Measurements from ENCODE around the gene MAP9.
"Not testable (repeated sequence)": the region's sequence is repeated elsewhere in the genome, so short reads cannot be mapped to it uniquely, and the experiment has no call there.

Gene MAP9

GRCh38 chr4:155353923-155354540 is 22.7 kb downstream of the MAP9 start:
- Histone ChIP-seq H3K9me3 (ENCODE audit: control insufficient read depth, low read length) (no peaks in the 10 kb centered on the region), H3K4me3 (ENCODE audit: extremely low read depth, insufficient read depth, low read length, poor library complexity, severe bottlenecking) (no peak overlapping the region), H3K27ac (ENCODE audit: low read depth, low read length, severe bottlenecking) (no peak overlapping the region), H3K4me1 (ENCODE audit: control insufficient read depth, insufficient read depth, low read length, poor library complexity, severe bottlenecking) (no peaks in the 10 kb centered on the region), H3K36me3 (ENCODE audit: control insufficient read depth, insufficient read depth, low read length) (no peaks in the 10 kb centered on the region)
- 35 to 63% methylated on average over 2 to 4 of the region's 8 CpGs for WGBS, 2 experiments (ENCODE audit: insufficient coverage in 2 of 2)

- H3K9me3 ChIP-seq (ENCODE audit: control insufficient read depth, low read length): no peaks in the 10 kb centered on the region
- WGBS, 2 experiments (ENCODE audit: insufficient coverage in 2 of 2): no CpG with 5 or more reads among the region's 1 CpG
- no peaks in the 10 kb centered on the region for H3K36me3 ChIP-seq (ENCODE audit: control insufficient read depth, insufficient read depth, low read length)
- no peaks in the 10 kb centered on the region for H3K4me1 ChIP-seq (ENCODE audit: control insufficient read depth, insufficient read depth, low read length, poor library complexity, severe bottlenecking)
- no peak overlapping the region for H3K4me3 ChIP-seq (ENCODE audit: extremely low read depth, insufficient read depth, low read length, poor library complexity, severe bottlenecking)
- H3K27ac ChIP-seq (ENCODE audit: low read depth, low read length, severe bottlenecking): no peak overlapping the region
Measured at GRCh38 chr4:155342142-155342541, 34.6 kb downstream of the MAP9 start.

- H3K36me3 ChIP-seq (ENCODE audit: control insufficient read depth, insufficient read depth, low read length): no peaks in the 10 kb centered on the region
- no peaks in the 10 kb centered on the region for H3K4me1 ChIP-seq (ENCODE audit: control insufficient read depth, insufficient read depth, low read length, poor library complexity, severe bottlenecking)
- H3K27ac ChIP-seq (ENCODE audit: low read depth, low read length, severe bottlenecking): no peak overlapping the region
- no peaks in the 10 kb centered on the region for H3K9me3 ChIP-seq (ENCODE audit: control insufficient read depth, low read length)
- H3K4me3 ChIP-seq (ENCODE audit: extremely low read depth, insufficient read depth, low read length, poor library complexity, severe bottlenecking): no peak overlapping the region
- 96% methylated on average over 3 of the region's 6 CpGs; no CpG with 5 or more reads in 1 of the 2 experiments for WGBS, 2 experiments (ENCODE audit: insufficient coverage in 2 of 2)
Measured at GRCh38 chr4:155339999-155340398, 36.8 kb downstream of the MAP9 start.

GRCh38 chr4:155339588-155339987 is 37.2 kb downstream of the MAP9 start:
- Histone ChIP-seq H3K4me3 (ENCODE audit: extremely low read depth, insufficient read depth, low read length, poor library complexity, severe bottlenecking) (no peak overlapping the region), H3K9me3 (ENCODE audit: control insufficient read depth, low read length) (no peaks in the 10 kb centered on the region), H3K4me1 (ENCODE audit: control insufficient read depth, insufficient read depth, low read length, poor library complexity, severe bottlenecking) (no peaks in the 10 kb centered on the region), H3K27ac (ENCODE audit: low read depth, low read length, severe bottlenecking) (no peak overlapping the region), H3K36me3 (ENCODE audit: control insufficient read depth, insufficient read depth, low read length) (no peaks in the 10 kb centered on the region)
- 89 to 95% methylated on average over 6 of the region's 6 CpGs for WGBS, 2 experiments (ENCODE audit: insufficient coverage in 2 of 2)

GRCh38 chr4:155338196-155338595 is 38.6 kb downstream of the MAP9 start:
- no peak overlapping the region for H3K27ac ChIP-seq (ENCODE audit: low read depth, low read length, severe bottlenecking)
- no peak overlapping the region for H3K4me3 ChIP-seq (ENCODE audit: extremely low read depth, insufficient read depth, low read length, poor library complexity, severe bottlenecking)
- H3K9me3 ChIP-seq (ENCODE audit: control insufficient read depth, low read length): no peaks in the 10 kb centered on the region
- H3K4me1 ChIP-seq (ENCODE audit: control insufficient read depth, insufficient read depth, low read length, poor library complexity, severe bottlenecking): no peaks in the 10 kb centered on the region
- 71 to 86% methylated on average over 1 of the region's 1 CpG for WGBS, 2 experiments (ENCODE audit: insufficient coverage in 2 of 2)
- no peaks in the 10 kb centered on the region for H3K36me3 ChIP-seq (ENCODE audit: control insufficient read depth, insufficient read depth, low read length)

GRCh38 chr4:155336242-155336641 is 40.5 kb downstream of the MAP9 start:
- Histone ChIP-seq H3K27ac (ENCODE audit: low read depth, low read length, severe bottlenecking) (no peak overlapping the region), H3K4me3 (ENCODE audit: extremely low read depth, insufficient read depth, low read length, poor library complexity, severe bottlenecking) (no peak overlapping the region), H3K36me3 (ENCODE audit: control insufficient read depth, insufficient read depth, low read length) (no peaks in the 10 kb centered on the region), H3K4me1 (ENCODE audit: control insufficient read depth, insufficient read depth, low read length, poor library complexity, severe bottlenecking) (no peaks in the 10 kb centered on the region), H3K9me3 (ENCODE audit: control insufficient read depth, low read length) (no peaks in the 10 kb centered on the region)
- 93 to 97% methylated on average over 3 of the region's 3 CpGs for WGBS, 2 experiments (ENCODE audit: insufficient coverage in 2 of 2)

- Histone ChIP-seq H3K4me3 (ENCODE audit: extremely low read depth, insufficient read depth, low read length, poor library complexity, severe bottlenecking) (no peak overlapping the region), H3K9me3 (ENCODE audit: control insufficient read depth, low read length) (no peaks in the 10 kb centered on the region), H3K36me3 (ENCODE audit: control insufficient read depth, insufficient read depth, low read length) (no peaks in the 10 kb centered on the region), H3K4me1 (ENCODE audit: control insufficient read depth, insufficient read depth, low read length, poor library complexity, severe bottlenecking) (no peaks in the 10 kb centered on the region), H3K27ac (ENCODE audit: low read depth, low read length, severe bottlenecking) (no peak overlapping the region)
Measured at GRCh38 chr4:155331478-155331877, 45.3 kb downstream of the MAP9 start.

- H3K9me3 ChIP-seq (ENCODE audit: control insufficient read depth, low read length): no peaks in the 10 kb centered on the region
- WGBS, 2 experiments (ENCODE audit: insufficient coverage in 2 of 2): 90 to 100% methylated on average over 2 of the region's 2 CpGs
- no peak overlapping the region for H3K27ac ChIP-seq (ENCODE audit: low read depth, low read length, severe bottlenecking)
- no peak overlapping the region for H3K4me3 ChIP-seq (ENCODE audit: extremely low read depth, insufficient read depth, low read length, poor library complexity, severe bottlenecking)
- H3K36me3 ChIP-seq (ENCODE audit: control insufficient read depth, insufficient read depth, low read length): no peaks in the 10 kb centered on the region
- H3K4me1 ChIP-seq (ENCODE audit: control insufficient read depth, insufficient read depth, low read length, poor library complexity, severe bottlenecking): no peaks in the 10 kb centered on the region
Measured at GRCh38 chr4:155322782-155323181, 54.0 kb downstream of the MAP9 start.

GRCh38 chr4:155321006-155321405 is 55.8 kb downstream of the MAP9 start:
- H3K4me1 ChIP-seq (ENCODE audit: control insufficient read depth, insufficient read depth, low read length, poor library complexity, severe bottlenecking): no peaks in the 10 kb centered on the region
- H3K9me3 ChIP-seq (ENCODE audit: control insufficient read depth, low read length): no peaks in the 10 kb centered on the region
- H3K27ac ChIP-seq (ENCODE audit: low read depth, low read length, severe bottlenecking): no peak overlapping the region
- no peaks in the 10 kb centered on the region for H3K36me3 ChIP-seq (ENCODE audit: control insufficient read depth, insufficient read depth, low read length)
- no peak overlapping the region for H3K4me3 ChIP-seq (ENCODE audit: extremely low read depth, insufficient read depth, low read length, poor library complexity, severe bottlenecking)

- H3K9me3 ChIP-seq (ENCODE audit: control insufficient read depth, low read length): no peaks in the 10 kb centered on the region
- H3K27ac ChIP-seq (ENCODE audit: low read depth, low read length, severe bottlenecking): no peak overlapping the region
- WGBS, 2 experiments (ENCODE audit: insufficient coverage in 2 of 2): 88 to 100% methylated on average over 1 of the region's 1 CpG
- no peaks in the 10 kb centered on the region for H3K4me1 ChIP-seq (ENCODE audit: control insufficient read depth, insufficient read depth, low read length, poor library complexity, severe bottlenecking)
- H3K4me3 ChIP-seq (ENCODE audit: extremely low read depth, insufficient read depth, low read length, poor library complexity, severe bottlenecking): no peak overlapping the region
- no peaks in the 10 kb centered on the region for H3K36me3 ChIP-seq (ENCODE audit: control insufficient read depth, insufficient read depth, low read length)
Measured at GRCh38 chr4:155319516-155319915, 57.2 kb downstream of the MAP9 start.

- not testable (repeated sequence) for H3K9me3 ChIP-seq (ENCODE audit: control insufficient read depth, low read length); H3K4me3 ChIP-seq (ENCODE audit: extremely low read depth, insufficient read depth, low read length, poor library complexity, severe bottlenecking); H3K27ac ChIP-seq (ENCODE audit: low read depth, low read length, severe bottlenecking); H3K36me3 ChIP-seq (ENCODE audit: control insufficient read depth, insufficient read depth, low read length); H3K4me1 ChIP-seq (ENCODE audit: control insufficient read depth, insufficient read depth, low read length, poor library complexity, severe bottlenecking)
- WGBS, 2 experiments (ENCODE audit: insufficient coverage in 2 of 2): 92 to 96% methylated on average over 1 to 4 of the region's 5 CpGs
Measured at GRCh38 chr4:155312027-155312426, 64.7 kb downstream of the MAP9 start.

Data from mesodermal cell (in vitro differentiated cells).